ENCODE results near the gene NAA80. TPM values are rescaled to one million over a fixed set of nuclear protein-coding genes. Genes with fewer than 3 reads are reported as not detected.

The NAA80 gene
- polyA plus RNA-seq, 3 donors: 2.3 to 21.3 (median 4.6) TPM

DNA sequence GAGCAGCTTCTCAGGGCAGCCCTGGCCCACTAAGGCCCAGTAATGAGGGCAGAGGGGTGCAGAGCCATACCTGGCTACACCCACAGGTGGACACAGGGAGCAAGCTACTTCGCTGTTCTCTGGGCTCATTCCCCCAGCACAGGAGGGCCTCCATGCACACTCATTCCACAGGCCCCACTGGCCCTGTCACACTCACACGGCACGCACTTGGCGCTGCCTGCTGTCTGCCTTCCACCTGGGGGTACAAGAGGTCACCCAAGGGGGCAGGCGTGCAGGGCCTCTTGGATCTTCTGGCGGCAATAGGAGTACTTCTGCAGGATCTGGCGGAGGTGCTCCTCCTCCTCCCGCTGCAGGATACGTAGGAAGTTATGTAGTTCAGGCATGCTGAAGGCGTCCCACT lies 31.1 kb upstream of the NAA80 start:
- H3K27ac Mint-ChIP-seq: peak overlapping the region in 2 of 7 donors; percentile 25 to 70
- DNase-seq: no peak
- peaks cover 45% of the 10 kb centered on the region for H3K4me1 Mint-ChIP-seq
- WGBS (ENCODE audit: insufficient coverage): 97% methylated on average over 5 of the region's 10 CpGs
- Histone ChIP-seq H3K9me3 (replicated peaks in 1 of 2; ENCODE audit: control insufficient read depth in 1 of 2, insufficient read depth in 1 of 2, low read length in 2 of 2) (no peaks in the 10 kb centered on the region), H3K4me2 (replicated peaks; ENCODE audit: extremely low read depth, low read length, poor library complexity, severe bottlenecking) (no peak overlapping the region), H3K27ac (ENCODE audit: low read depth in 1 of 2, low read length in 2 of 2) (peak overlapping the region in 1 of 2 donors; percentile 39), H3K4me1 (ENCODE audit: control insufficient read depth in 1 of 2, insufficient read depth in 2 of 2, low read length in 2 of 2) (peaks cover 46 to 50% of the 10 kb centered on the region in 2 donors), H3K4me3 (replicated peaks in 1 of 3; ENCODE audit: low read depth in 2 of 3, low read length in 3 of 3) (no peak overlapping the region), H3K36me3 (replicated peaks in 1 of 2; ENCODE audit: control insufficient read depth in 1 of 2, insufficient read depth in 2 of 2, low read length in 2 of 2) (peaks cover 38 to 64% of the 10 kb centered on the region in 2 donors), H4K20me1 (ENCODE audit: insufficient read depth, low read length) (peaks cover 77% of the 10 kb centered on the region), H3K79me2 (ENCODE audit: insufficient read depth, low read length) (peaks cover 74% of the 10 kb centered on the region), H3K27me3 (ENCODE audit: control insufficient read depth in 2 of 2, insufficient read depth in 2 of 2, low read length in 2 of 2) (no peaks in the 10 kb centered on the region), H2AFZ (ENCODE audit: insufficient read depth, low read depth, low read length, poor library complexity, severe bottlenecking) (no peak overlapping the region), H3K9ac (ENCODE audit: insufficient read depth, low read length, poor library complexity, severe bottlenecking) (no peak overlapping the region)
- no peak overlapping the region for H3K4me3 Mint-ChIP-seq
- peaks cover 44 to 72% of the 10 kb centered on the region in 2 donors for H3K36me3 Mint-ChIP-seq
- TF ChIP-seq, protein P1, sequence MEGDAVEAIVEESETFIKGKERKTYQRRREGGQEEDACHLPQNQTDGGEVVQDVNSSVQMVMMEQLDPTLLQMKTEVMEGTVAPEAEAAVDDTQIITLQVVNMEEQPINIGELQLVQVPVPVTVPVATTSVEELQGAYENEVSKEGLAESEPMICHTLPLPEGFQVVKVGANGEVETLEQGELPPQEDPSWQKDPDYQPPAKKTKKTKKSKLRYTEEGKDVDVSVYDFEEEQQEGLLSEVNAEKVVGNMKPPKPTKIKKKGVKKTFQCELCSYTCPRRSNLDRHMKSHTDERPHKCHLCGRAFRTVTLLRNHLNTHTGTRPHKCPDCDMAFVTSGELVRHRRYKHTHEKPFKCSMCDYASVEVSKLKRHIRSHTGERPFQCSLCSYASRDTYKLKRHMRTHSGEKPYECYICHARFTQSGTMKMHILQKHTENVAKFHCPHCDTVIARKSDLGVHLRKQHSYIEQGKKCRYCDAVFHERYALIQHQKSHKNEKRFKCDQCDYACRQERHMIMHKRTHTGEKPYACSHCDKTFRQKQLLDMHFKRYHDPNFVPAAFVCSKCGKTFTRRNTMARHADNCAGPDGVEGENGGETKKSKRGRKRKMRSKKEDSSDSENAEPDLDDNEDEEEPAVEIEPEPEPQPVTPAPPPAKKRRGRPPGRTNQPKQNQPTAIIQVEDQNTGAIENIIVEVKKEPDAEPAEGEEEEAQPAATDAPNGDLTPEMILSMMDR (IDR thresholded peaks at IDR 0.05): no peak
- intact Hi-C loops (cut with micrococcal nuclease): no loop called here
- H3K27me3 Mint-ChIP-seq (ENCODE audit: low read depth in 3 of 3): peaks cover 0 to 1% (median 0%) of the 10 kb centered on the region in 3 donors
- H3K9me3 Mint-ChIP-seq: no peaks in the 10 kb centered on the region

DNA sequence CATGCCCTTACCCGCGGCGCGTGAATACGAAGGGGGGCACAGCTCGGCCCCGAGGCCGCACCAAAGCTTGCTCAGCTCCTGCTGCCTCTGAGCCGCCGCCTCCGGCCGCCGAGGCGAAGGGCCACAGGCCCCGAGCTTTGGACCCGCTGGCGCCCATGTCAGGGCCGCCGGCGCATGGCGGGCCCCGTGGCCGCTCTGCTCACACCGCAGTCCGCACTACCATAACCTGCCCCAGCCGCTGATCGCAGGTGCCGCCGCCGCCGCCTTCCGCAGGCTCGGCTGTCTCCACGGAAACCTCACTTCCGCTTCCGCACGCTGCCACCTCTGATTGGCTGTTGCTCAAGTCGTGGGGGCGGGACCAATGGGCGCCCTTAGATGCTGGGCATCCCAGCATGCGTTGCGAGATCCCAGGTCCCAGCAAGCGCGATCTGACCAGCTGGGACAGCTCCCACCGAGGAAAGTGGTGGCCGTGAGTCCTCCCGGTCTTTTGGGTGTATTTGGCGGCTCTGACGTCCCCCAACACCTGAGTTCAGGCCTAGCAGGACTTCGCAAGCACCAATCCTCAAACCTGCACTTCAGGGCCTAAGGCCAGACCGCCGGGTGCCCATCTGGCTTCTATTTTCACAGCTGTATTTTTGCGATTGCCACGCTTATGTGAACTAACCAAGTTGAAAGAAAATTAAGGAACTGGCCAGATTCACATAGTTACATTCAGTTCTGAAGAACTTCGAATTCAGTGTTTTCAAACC lies 28.9 kb upstream of the NAA80 start, which contains the start of gene TUSC2:
Gene TUSC2 (minus strand): TSS at position 281 of the 749 bp plus-strand sequence. CDS start 124 bp downstream, at position 157.
- H3K9ac ChIP-seq (ENCODE audit: insufficient read depth, low read length, poor library complexity, severe bottlenecking): peak within 1 kb of the TSS; percentile 82
- peak; percentile 93 to 96 (median 96) for DNase-seq
- TF ChIP-seq, protein P1 (IDR thresholded peaks at IDR 0.05): no peak
- H4K20me1 ChIP-seq (ENCODE audit: insufficient read depth, low read length): peaks cover 59% of the 10 kb centered on the region
- under 1% methylated on average over 52 of the region's 55 CpGs for WGBS (ENCODE audit: insufficient coverage)
- H3K36me3 ChIP-seq (replicated peaks in 1 of 2; ENCODE audit: control insufficient read depth in 1 of 2, insufficient read depth in 2 of 2, low read length in 2 of 2): peaks cover 31 to 45% of the 10 kb centered on the region in 2 donors
- H3K27ac ChIP-seq (ENCODE audit: low read depth in 1 of 2, low read length in 2 of 2): peak within 1 kb of the TSS; percentile 50 to 80
- peak within 1 kb of the TSS; percentile 94 for H3K4me2 ChIP-seq (replicated peaks; ENCODE audit: extremely low read depth, low read length, poor library complexity, severe bottlenecking)
- no peaks in the 10 kb centered on the region for H3K9me3 ChIP-seq (replicated peaks in 1 of 2; ENCODE audit: control insufficient read depth in 1 of 2, insufficient read depth in 1 of 2, low read length in 2 of 2)
- Mint-ChIP-seq H3K36me3 (peaks cover 36 to 61% of the 10 kb centered on the region in 2 donors), H3K9me3 (no peaks in the 10 kb centered on the region), H3K27ac (peak within 1 kb of the TSS; percentile 79 to 94 (median 90)), H3K4me3 (peak within 1 kb of the TSS; percentile 84 to 96), H3K27me3 (ENCODE audit: low read depth in 3 of 3) (peaks cover 0 to 1% (median 0%) of the 10 kb centered on the region in 3 donors), H3K4me1 (peaks cover 49% of the 10 kb centered on the region)
- H3K4me3 ChIP-seq (replicated peaks in 1 of 3; ENCODE audit: low read depth in 2 of 3, low read length in 3 of 3): peak within 1 kb of the TSS; percentile 78 to 91 (median 84)
- H2AFZ ChIP-seq (ENCODE audit: insufficient read depth, low read depth, low read length, poor library complexity, severe bottlenecking): peak within 1 kb of the TSS; percentile 81
- intact Hi-C loops (cut with micrococcal nuclease): no loop called here
- H3K79me2 ChIP-seq (ENCODE audit: insufficient read depth, low read length): peaks cover 54% of the 10 kb centered on the region
- H3K27me3 ChIP-seq (ENCODE audit: control insufficient read depth in 2 of 2, insufficient read depth in 2 of 2, low read length in 2 of 2): no peaks in the 10 kb centered on the region
- peaks cover 50 to 61% of the 10 kb centered on the region in 2 donors for H3K4me1 ChIP-seq (ENCODE audit: control insufficient read depth in 1 of 2, insufficient read depth in 2 of 2, low read length in 2 of 2)
